Right ventricle myocardium superior (tissue), 1 donor: ENCODE data around the gene SPANXB1. TPM values are rescaled to one million over a fixed set of nuclear protein-coding genes. Genes with fewer than 3 reads are reported as not detected.
"Not testable (repeated sequence)": the region's sequence is repeated elsewhere in the genome, so short reads cannot be mapped to it uniquely, and the experiment has no call there.

Experiments used
- ATAC-seq: fragments of 200-7000 bp; cut with Tn5 transposase; one replicate; pipeline ENCODE4 v1.9.1; 2020; ENCODE audit warnings: mild to moderate bottlenecking; ENCODE audit not compliant: poor library complexity
- DNase-seq: peaks from one replicate; pipeline ENCODE4 v3.0.0-alpha.2; 2020
- intact Hi-C: fragments of 100-400 bp; cut with DNase I; formaldehyde crosslinking; loops from one replicate; pipeline ENCODE4 v1.11.2; 2022
- long read RNA-seq: library from polyadenylated mRNA; unstranded; transcript quantifications from one replicate; pipeline ENCODE4 v2.0.0, GENCODE V29; 2021
- total RNA-seq: library from RNA; stranded (reverse); fragmentation: NEBNext Ultra II Directional; extraction: Animal tissue kit (Norgen Biotek cat#: 25700); gene quantifications from one replicate; pipeline ENCODE4 v1.2.1, GENCODE V29; 2021
- donor health status: DM: no; HTN: yes; CAD: no; lungs with severe emphysema.

The SPANXB1 gene
- not detected for total RNA-seq
- long read RNA-seq = 0 reads

DNA sequence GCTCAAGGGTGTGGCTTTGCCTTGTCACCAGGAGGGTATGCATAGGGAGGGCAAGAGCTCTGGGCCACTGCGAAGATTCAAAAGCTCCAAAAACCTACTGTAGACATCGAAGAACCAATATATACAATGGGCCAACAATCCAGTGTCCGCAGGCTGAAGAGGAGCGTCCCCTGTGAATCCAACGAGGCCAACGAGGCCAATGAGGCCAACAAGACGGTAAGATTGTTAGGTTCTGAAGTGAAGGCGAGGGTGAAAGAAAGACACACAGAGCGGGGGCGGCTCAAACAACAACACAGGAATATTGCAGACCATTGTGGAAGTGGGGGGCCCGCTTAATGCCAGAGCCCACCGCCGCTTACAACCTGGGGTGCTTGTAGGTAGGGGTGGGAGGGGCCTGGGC lies at the start of gene SPANXB1:
Gene SPANXB1, plus strand, starts transcription at position 27 of the 400 bp plus-strand sequence. Its CDS starts 100 bp downstream, at position 127.
- ATAC-seq, intact Hi-C loops, DNase-seq: not testable (repeated sequence)

DNA sequence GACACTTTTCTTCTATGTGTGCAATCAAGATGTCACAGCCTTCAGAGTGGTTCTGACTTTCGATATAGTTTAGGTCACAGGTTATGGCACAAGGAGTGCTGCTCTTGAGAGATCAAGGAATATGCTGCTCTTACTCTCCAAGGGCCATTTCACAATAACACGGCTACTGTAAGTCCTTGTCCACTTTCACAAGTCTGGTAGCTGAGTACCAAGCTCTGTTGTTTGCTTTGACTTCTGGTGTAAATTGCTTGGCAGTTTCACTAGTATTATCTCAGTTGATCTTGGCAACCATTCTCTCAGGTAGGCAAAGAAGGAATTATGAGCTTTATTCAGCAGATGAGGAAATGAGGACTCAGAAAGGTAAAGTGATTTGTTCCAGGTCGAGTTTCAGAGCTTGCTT lies 35.4 kb upstream of the SPANXB1 start:
- intact Hi-C loops = no loop called here
- no peak for ATAC-seq
- no peak for DNase-seq

DNA sequence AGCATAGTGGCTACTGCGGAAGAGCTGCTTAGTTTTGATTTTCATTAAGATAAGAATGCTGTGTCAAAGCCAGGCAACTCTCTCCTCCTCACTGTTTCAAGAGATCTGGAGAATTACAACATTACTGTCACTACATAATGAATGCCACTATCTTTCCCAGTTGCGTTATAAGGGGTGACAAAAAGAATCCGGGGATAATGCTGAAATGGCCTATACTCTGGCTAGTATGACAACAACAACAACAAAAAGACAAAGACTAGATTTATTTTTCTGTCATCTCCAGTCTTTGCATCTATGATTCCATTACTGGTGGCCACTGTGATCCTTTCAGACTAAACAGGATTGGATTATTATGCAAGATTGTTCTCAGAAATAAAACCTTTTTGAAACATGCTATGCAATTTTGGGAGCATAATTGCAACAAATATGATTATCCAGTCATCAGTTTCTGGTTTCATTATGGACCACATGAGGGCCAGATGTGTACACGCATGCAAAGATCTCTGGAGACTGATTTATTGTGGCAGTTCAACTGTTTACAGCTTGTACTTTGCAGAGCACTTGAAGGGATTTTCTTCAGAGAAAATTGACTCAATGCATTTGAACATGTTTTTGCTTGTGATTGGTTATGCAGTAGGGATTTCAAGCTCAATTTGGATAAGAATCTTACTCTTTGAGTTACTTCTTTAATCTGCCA lies 31.1 kb upstream of the SPANXB1 start:
- no peak for ATAC-seq

DNA sequence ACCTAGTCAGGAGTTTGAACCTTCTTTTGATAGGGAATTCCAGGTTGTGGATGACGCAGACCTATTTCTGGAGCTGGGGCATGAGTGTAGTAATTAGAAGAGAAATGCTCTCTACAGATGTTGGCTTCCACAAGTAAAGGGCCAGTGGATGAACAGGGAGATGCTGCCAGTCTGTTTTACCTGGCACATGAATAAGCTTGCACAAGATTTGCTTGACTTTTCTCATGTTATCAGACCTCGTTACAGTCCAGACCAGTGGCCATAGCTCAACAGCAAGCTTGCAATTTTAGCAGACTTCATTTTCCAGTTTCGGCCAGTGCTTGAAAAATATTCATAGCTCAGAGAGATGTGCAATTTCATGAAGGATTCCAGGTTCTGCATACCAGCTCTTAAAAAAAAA lies 26.9 kb upstream of the SPANXB1 start:
- intact Hi-C loops = no loop called here
- ATAC-seq (no peak), DNase-seq (no peak)

More for the DNA sequence above, 31.1 kb upstream of the SPANXB1 start:
- DNase-seq = no peak
- intact Hi-C loops = no loop called here

- intact Hi-C loops = no loop called here
- ATAC-seq = no peak
- no peak for DNase-seq
Measured at GRCh38 chrX:140980271-140980670, 22.1 kb upstream of the SPANXB1 start.

DNA sequence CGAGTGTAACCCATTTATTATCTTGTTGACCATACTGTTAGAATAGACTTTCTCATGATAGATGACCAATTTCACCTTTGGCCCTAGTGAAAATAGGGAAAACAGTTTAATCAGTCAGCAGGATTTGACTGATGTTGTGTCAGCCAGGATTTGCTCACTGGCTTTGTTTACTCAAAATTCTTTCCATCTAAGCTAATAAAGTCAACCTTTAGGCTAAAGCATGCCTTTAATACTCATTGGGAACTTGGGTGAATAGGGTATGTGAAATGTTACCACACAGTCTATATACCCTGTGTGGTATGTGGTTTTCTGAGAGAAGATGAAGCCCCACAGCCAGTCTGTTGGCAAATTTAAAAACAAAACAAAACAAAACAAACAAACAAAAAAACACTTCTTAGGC lies 18.7 kb upstream of the SPANXB1 start:
- intact Hi-C loops = no loop called here
- no peak for DNase-seq
- ATAC-seq = no peak

DNA sequence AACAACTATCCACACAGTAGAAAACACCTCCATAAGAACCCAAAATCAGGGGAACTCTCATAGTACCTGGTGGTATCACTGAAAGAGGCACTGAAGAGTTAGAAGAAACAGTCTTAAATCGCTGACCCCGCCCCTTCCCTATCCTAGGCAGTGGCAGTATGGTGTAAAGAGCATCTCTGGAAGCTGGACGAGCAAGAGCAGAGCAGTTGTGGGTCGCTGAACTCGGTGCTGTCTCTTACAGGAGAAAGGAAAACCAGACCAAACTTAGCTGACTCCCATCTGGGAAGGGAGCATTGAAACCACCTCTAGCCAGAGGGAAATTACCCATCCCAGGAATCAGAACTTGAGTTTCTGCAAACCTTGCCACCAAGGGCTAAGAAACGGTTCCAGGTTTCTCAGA lies 2.8 kb downstream of the SPANXB1 start:
- intact Hi-C loops, DNase-seq, ATAC-seq: not testable (repeated sequence)

DNA sequence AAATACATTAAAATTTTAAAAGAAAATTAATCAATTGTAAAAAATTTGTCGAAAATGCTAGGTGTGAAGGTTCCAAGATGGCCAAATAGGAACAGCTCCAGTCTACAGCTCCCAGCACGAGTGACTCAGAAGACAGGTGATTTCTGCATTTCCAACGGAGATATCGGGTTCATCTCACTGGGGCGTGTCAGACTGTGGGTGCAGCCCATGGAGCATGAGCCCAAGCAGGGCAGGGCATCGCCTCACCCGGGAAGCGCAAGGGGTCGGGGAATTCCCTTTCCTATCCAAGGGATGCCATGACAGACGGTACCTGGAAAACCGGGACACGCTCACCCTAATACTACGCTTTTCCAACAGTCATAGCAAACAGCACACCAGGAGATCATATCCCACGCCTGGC lies 41.9 kb downstream of the SPANXB1 start:
- ATAC-seq, DNase-seq, intact Hi-C loops: not testable (repeated sequence)

DNA sequence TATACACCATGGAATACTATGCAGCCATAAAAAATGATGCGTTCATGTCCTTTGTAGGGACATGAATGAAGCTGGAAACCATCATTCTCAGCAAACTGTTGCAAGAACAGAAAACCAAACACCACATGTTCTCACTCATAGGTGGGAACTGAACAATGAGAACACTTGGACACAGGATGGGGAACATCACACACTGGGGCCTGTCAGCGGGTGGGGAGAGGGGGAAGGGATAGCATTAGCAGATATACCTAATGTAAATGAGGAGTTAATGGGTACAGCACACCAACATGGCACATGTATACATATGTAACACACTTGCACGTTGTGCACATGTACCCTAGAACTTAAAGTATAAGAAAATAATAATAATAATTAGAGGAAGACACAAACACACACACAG lies 47.5 kb downstream of the SPANXB1 start:
- intact Hi-C loops, DNase-seq, ATAC-seq: not testable (repeated sequence)

DNA sequence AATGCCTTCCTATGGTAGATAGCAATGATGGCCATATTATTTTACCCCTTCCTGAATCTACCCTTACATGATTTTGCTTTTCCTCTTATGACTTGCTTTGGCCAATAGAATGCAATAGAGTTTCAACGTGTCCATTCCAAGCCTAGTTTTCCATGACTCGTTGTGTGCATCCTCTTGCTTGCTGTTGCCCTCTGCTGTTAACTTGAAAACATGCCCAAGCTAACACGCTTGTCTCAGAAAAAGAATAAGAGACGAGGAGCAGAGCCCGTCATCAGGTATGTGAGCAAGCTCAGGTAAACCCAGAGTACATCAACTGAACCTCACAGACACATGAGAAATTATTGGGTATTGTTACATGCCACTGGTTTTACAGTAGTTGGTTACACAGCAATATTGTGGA lies 49.7 kb downstream of the SPANXB1 start:
- intact Hi-C loops, DNase-seq, ATAC-seq: not testable (repeated sequence)

Other genes starting within 250 kb of the SPANXB1 start
- gene LDOC1, start 174.5 kb downstream of the SPANXB1 start, total RNA-seq = 3.4 TPM
- gene SPANXC, start 239.9 kb downstream of the SPANXB1 start, total RNA-seq = not detected